ENCODE data around the gene CKAP2.
A peak's percentile ranks its signal among the peaks of the same experiment; 100 is the strongest.
"Not testable (repeated sequence)": the region's sequence is repeated elsewhere in the genome, so short reads cannot be mapped to it uniquely, and the experiment has no call there.

CKAP2 gene

GRCh38 chr13:52454820-52455676 is at the start of gene CKAP2:
CKAP2 (plus strand) TSS chr13:52455478; CDS start chr13:52455557, 79 bp downstream.
- DNase-seq = peak; percentile 92

GRCh38 chr13:52405767-52406494 is 49.3 kb upstream of the CKAP2 start, which contains the start of gene THSD1:
THSD1 (minus strand) TSS chr13:52406172; CDS start chr13:52402600, 3,572 bp downstream.
- DNase-seq = peak; percentile 4

- no peak for DNase-seq
Observed at GRCh38 chr13:52406629-52407028, 48.6 kb upstream of the CKAP2 start.

- DNase-seq = not testable (repeated sequence)
Observed at GRCh38 chr13:52407436-52407835, 47.8 kb upstream of the CKAP2 start.

GRCh38 chr13:52408071-52408658 is 47.1 kb upstream of the CKAP2 start:
- not testable (repeated sequence) for DNase-seq

GRCh38 chr13:52411629-52412028 is 43.6 kb upstream of the CKAP2 start:
- DNase-seq = no peak

- DNase-seq = no peak
Observed at GRCh38 chr13:52412128-52412527, 43.1 kb upstream of the CKAP2 start.

GRCh38 chr13:52414051-52414450 is 41.2 kb upstream of the CKAP2 start:
- no peak for DNase-seq

GRCh38 chr13:52414963-52415362 is 40.3 kb upstream of the CKAP2 start:
- no peak for DNase-seq

- DNase-seq = no peak
Observed at GRCh38 chr13:52419080-52419479, 36.2 kb upstream of the CKAP2 start.

- no peak for DNase-seq
Observed at GRCh38 chr13:52421216-52421615, 34.1 kb upstream of the CKAP2 start.

- no peak for DNase-seq
Observed at GRCh38 chr13:52428295-52428694, 27.0 kb upstream of the CKAP2 start.

- DNase-seq = no peak
Observed at GRCh38 chr13:52432456-52432855, 22.8 kb upstream of the CKAP2 start.

GRCh38 chr13:52446265-52446664 is 9.0 kb upstream of the CKAP2 start:
- no peak for DNase-seq

- no peak for DNase-seq
Observed at GRCh38 chr13:52447354-52447753, 7.9 kb upstream of the CKAP2 start.

GRCh38 chr13:52447815-52448552 is 7.3 kb upstream of the CKAP2 start:
- DNase-seq = no peak

GRCh38 chr13:52449331-52450011 is 5.8 kb upstream of the CKAP2 start:
- DNase-seq = no peak

- peak; percentile 95 for DNase-seq
Observed at GRCh38 chr13:52450012-52450792, 5.1 kb upstream of the CKAP2 start, which contains the start of gene VPS36. VPS36 (minus strand) TSS chr13:52450634; CDS start chr13:52450594, 40 bp downstream.

GRCh38 chr13:52450793-52451116 is 4.5 kb upstream of the CKAP2 start:
- DNase-seq = no peak

GRCh38 chr13:52451135-52451804 is 4.0 kb upstream of the CKAP2 start:
- DNase-seq = no peak

- DNase-seq = no peak
Observed at GRCh38 chr13:52452470-52452869, 2.8 kb upstream of the CKAP2 start.
